IPS DF 4.7 (cell line): ENCODE results near the gene GP1BB.
"Not testable (repeated sequence)": the region's sequence is repeated elsewhere in the genome, so short reads cannot be mapped to it uniquely, and the experiment has no call there.

Experiments
- DNase-seq: peaks from one replicate; pipeline ENCODE4 v3.0.0-alpha.2; 2013; ENCODE audit warnings: low spot score; ENCODE audit errors: extremely low read depth

GP1BB gene

DNA sequence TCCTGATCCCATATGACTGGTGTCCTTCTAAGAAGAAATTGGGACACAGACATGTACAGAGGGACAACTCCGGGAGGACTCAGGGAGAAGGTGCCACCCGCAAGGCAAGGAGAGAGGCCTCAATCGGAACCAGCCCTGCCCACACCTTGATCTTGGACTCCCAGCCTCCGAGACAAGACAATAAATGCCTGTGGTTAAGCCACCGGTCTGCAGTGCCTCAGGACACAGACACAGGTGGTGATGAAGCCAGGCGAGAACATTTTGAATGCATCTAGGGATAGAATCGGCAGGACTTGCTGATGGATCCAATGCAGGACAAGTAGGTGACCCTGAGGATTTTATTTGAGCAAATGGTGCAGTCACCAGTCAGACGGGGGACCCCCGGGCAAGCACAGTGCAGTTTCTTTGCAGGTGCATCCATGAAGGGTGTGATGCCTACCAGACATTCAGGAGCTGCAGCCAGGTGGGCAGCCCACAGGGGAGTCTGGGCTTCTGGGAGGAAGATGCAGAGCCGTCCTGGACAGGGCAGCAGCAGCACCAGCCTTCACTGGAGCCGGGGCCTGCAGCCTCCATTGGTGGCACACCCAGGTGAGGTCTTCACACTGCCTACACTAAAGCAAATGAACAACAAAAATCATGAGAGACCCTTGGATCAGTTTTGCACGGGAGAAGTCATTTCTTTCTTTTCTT, 29.2 kb upstream of the GP1BB start:
- DNase-seq = no peak

DNA sequence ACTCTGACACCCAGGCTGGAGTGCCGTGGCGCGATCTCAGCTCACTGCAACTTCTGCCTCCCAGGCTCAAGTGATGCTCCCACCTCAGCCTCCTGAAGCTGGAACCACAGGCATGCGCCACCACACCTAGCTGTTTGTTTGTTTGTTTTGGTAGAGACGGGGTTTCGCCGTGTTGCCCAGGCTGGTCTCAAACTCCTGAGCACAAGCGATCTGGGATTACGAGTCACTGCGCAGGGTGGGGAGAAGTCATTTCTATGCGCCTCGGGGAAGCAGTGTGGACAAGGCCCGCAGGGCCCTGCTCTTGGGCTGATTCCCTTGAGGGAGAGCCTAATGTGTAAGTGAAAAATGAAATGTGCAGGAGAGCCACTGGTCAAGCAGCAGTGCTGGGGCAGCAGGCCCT, 28.6 kb upstream of the GP1BB start:
- no peak for DNase-seq

DNA sequence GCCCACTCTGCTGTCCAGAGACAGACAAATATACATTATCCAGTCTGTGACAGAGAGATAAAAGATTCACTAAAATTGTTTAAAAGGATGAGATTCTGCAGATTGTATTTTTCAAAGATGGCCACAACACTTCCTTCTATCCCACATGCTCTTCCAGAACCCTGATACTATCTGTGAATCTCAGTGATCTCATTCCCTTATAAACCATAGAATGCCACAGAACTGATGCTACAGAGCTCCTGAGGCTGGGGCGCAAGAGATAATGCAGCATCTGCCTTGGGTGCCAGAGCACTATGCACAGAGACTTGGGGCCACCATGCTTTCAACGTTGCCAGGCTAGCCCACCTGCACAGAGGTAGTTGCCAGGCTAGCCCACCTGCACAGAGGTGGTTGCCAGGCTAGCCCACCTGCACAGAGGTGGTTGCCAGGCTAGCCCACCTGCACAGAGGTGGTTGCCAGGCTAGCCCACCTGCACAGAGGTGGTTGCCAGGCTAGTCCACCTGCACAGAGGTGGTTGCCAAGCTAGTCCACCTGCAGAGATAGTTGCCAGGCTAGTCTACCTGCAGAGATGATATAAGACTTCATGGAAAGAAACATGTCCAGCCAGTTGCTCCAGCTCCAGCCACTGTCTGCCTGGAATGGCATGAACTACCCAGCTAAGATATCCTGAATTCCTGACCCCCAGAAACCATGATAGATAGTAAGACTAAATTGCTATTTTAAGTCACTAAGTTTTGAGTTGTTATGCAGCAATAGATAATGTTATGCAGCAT, 26.6 kb upstream of the GP1BB start:
- no peak for DNase-seq

DNA sequence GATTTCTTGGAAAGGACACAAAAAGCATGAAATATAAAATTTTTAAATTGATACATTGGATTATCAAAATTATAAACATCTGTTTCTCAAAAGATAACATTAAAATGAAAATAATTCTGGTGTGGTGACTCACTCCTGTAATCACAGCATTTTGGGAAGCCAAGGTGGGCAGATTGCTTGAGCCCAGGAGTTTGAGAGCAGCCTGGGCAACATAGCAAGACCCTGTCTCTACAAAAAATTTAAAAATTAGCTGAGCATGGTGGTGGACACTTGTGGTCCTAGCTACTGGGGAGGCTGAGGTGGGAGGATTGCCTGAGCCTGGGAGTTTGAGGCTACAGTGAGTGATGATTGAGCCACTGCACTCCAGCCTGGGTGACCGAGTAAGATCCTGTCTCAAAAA, 25.5 kb upstream of the GP1BB start:
- not testable (repeated sequence) for DNase-seq

DNA sequence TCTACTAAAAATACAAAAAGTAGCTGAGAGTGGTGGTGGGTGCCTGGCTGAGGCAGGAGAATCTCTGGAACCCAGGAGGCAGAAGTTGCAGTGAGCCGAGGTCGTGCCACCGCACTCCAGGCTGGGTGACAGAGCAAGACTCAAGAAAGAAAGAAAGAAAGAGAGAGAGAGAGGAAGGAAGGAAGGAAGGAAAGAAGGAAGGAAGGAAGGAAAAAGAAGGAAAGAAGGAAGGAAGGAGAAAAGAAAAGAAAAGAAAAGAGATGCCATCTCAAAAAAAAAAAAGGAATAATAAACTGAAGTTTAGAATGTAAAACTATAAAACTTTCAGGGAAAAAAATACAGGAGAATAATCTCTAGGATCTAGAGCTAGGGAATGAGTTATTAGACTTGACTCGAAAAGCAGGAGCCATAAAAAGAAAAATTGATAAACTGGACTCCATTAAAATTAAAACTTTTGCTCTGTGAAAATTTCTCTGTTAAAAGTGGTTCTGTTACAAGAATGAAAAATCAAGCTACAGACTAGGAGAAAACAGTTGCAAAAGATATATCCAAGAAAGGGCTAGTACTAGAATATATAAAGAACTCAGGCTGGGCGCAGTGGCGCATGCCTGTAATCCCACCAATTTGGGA, 22.4 kb upstream of the GP1BB start:
- DNase-seq = no peak

DNA sequence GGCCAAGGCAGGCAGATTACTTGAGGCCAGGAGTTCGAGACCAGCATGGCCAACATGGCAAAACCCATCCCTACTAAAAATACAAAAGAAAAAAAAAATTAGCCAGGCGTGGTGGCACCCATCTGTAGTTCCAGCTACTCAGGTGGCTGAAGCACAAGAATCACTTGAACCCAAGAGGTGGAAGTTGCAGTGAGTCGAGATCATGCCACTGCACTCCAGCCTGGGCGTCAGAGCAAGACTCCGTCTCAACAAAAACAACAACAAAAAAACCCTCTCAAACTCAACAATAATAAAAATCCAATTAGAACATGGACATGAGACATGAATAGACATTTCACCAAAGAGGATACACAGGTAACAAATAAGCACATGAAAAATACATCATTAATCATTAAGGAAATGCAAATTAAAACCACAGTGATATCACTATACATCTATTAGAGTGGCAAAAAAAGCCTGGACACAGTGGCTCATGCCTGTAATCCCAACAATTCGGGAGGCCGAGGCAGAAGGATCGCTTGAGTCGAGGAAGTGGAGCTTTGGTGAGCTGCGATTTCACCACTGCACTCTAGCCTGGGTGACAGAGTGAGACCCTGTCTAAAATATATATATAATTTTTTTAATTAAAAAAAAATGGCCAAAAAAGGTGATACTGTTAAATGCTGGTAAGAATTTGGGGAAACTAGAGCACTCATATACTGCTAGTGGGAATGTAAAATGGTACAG, 21.8 kb upstream of the GP1BB start:
- no peak for DNase-seq

DNA sequence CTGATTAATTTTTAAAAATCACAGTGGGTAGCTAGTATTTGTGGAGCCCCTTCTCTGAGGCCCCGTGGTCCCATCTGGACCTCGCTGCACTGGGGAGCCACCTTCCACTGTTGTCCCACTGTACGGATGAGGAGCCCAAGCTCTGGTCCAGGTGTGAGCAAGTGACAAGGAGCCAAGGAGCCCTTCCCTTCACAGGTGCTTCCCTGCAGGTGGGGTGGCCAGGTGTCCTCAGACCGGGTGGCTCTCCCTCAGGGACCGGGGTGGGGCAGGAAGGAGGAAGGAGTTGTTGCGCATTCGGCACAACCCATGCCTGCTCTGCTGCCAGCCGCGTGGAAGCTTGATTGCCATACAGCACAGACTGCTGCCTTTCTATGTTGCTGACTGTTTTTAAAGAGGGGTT, 19.5 kb upstream of the GP1BB start:
- no peak for DNase-seq

DNA sequence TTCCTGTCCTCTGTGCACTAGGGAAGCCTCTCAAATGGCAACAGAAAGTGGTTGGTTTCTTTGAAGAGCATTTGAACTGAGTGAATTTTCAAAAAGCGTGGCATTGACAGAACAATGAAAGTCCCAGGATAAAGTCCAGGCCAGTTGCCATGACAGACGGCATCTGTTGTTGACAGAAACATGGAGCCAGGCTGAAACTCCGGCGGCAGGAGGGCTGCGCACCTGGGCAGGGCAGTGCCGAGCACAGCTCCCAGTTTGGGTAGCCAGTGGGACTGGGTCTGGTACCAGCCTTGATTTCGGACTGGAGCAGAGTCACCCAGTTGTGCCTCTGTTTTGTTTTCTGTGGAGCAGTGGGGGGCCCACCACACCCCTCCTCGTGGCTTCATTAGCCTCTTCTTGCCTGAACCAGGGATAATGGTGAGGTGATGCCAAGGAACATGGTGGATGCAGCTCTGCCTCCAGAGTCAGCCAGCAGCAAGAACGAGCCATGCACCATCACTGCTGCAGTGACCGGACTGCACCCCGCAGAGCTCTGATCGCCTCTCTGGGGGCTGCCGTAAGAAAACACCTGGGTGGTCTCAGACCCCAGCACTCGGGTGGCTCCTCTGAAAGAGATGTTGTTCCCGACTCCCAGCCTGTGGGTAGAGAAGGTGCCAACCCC, 18.9 kb upstream of the GP1BB start:
- no peak for DNase-seq

DNA sequence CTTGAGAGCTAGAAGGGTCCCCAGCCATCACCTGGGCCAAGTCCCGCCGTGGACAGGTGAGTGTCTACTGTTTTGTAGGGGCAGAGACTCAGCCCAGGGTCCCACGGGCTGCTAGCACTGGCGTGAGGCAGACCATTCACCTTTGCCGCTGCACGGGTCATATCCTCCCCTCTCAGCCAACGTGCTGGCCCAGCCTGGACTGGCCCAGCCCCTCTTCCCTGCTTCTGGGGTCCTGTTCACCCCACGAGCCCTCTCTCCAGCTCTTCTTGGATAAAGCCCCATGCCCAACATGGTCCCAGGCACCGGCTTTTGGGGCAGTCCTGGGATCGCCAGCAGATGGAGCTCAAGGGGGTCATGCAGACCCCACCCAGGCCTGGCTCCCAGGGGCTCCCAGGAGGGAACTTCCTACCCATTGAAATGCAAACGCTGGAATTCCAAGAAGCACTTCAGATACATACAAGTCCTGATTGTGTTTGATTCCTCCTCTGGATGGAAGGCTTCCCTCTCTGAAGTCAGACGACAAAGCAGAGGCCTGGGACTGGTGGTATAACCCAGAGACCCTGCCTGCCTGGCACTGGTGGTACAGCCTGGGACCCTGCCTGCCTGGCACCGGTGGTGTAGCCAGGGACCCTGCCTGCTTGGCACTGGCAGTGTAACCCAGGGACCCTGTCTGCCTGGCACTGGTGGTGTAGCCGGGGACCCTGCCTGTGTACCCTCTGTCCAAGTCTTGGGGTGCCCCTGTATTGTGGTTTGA, 18.0 kb upstream of the GP1BB start:
- DNase-seq = peak; percentile 89

DNA sequence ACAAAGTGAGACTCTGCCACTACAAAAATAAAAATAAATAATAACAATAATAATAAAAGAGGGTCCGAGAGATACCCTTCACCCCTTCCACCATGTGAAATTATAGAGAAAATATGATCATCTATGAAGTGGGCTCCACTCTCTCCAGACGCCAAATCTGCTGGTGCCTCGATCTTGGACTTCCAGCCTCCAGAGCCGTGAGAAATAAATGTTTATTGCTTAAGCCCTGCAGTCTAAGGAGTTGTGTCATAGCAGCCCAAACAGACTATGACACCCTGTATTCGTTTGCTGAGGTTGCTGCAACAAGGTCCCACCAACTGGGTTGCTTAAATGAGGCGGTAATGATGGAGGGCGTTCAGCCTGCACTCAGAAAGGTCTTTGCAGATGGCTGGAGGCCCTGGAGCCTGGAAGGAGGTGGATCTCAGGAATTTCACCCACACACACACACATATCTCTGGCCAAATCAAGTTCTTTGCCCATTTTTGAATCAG, 16.6 kb upstream of the GP1BB start:
- DNase-seq = no peak

DNA sequence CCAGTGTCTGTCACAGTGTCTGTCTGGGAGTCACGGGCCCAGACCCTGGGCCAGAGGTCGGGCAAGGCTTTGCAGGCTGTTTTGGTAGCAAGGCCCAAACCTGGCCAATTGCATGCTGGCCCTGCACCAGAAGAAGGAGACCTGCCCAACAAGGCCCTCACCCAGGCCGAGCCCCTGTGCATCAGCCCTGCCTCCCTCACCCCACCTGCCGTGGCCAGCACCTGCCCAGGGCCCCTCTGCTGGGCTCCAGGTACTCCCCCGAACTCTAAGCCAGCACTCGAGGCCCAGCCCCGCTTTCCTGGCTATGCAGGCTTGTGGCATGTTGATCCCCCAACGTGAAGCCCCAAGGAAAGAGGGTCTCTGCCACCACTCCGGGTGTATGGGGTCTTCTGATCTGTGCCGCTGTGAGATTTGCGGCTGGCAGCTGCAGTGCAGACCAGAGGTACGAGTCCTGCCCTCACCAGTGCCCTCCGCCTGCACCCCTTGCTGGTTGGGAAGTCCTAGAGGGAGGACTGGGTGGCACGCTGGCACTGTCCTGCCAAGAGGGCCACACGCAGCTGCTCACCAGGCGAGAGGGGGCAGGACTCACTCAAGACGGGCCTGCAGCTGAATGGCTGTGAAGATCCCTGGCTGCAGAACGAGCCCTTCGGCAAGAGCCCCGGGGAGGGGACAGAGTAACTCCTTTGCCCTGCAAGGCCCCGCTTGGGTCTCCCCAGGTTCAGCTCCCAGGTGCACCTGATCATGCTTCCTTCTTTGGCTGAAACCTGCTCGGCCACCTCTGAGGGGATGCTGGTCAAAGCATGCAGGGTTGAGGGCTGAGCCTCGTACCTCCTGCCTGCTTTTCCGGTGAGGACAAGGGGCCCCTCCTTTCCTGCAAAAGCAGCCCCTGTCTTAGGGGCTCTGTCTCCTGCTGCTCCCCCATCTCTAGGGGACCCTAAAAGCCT, 15.7 kb upstream of the GP1BB start:
- DNase-seq = no peak

DNA sequence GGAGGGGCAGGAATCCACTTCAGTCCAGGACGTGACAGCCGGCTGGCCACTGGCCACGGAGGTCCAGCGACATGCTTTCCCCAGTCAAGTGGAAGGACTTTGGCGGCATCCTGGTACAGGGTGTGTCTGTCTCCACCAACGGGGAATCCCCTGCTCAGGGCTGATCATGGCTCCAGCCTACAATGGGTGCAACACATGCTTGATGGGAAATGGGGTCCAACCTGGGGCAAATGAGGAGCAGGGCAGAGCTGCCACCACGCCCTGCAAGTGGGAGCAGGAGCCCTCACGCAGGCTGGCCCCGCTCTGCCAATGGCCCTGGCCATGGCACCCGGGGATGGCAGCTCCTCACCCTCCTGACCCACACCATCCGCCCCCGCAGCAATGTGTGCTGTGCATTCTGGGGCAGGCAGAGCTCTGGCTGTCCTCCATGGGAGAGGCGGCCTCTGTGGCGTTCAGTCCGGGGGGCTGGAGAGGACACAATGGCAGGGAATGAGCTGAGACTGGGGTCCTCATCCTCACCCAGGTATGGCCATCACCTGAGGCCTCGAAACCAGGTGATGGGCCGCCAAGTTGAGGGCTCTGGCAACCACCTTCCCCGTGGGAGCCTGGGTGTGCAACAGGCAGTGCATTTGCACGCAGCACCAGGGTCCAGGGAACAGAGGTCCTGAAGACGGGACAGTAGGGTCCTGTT, 14.9 kb upstream of the GP1BB start:
- no peak for DNase-seq

DNA sequence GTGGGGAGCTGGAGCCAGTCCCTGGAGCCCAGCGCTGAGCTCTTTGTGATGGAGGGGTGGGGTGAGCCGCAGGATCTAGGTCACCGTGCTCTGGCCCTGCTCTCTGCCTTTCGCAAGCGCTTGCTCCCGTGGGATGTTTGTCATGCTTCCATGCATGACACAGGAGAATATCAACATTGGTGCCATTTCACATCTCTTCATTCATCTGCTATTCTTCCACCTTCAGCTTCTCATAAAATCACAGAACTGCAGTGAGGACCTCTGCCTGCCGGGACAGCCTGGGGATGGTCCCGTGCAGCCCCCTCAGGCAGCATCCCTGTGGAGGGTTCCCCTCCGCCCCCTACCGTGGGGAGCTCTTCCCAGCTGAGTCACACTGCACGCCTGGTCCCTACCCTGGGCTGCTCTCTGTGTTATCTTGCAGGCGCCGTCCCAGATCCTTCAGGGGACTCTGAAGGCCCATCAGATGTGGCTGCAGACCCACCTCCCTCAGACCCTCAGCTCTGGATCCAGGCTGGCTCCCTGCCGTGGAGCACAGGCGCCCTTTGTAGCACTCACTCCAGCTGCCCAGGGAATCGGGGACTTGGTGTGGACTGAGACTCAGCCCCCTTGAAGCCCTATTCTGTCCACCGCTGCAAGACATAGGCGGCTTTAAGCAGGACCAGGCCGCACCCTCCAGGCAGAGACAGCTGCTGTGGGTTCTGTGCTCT, 14.1 kb upstream of the GP1BB start:
- no peak for DNase-seq

DNA sequence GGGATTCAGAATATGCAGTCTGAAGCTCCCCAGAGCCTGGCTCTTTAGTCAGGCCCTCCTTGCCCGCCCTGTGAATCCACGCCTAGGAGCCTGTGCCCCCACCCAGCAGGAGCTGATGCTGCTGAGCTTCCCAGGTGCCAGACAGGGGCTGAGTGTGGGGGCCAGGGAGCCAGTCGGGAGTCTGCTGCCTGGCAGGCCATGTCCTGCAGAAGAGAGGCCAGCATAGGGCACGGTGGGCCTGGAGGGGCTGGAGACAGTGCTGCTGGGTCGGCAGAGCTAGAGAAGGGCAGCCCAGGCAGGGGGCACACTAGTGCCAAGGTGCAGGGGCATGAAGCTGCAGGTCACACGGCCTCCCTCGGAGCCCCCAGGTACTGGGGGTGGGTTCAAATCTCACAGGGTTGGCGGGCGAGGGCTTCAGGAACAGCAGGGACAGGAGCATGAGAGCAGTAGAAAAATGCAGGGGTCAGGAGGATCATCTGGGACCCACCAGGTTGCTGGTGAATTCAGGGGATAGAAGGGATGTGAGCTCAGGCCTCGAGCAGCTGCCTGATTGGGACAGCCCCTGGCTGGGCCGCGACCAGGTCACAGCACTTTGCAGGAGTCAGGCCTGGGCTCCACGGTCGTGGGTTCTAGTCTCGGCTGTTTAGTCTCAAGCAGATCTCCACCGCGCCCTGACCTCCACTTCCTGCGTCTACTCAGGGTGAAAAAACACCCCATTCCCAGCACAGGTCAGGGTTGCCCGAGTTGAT, 13.1 kb upstream of the GP1BB start:
- DNase-seq = no peak

DNA sequence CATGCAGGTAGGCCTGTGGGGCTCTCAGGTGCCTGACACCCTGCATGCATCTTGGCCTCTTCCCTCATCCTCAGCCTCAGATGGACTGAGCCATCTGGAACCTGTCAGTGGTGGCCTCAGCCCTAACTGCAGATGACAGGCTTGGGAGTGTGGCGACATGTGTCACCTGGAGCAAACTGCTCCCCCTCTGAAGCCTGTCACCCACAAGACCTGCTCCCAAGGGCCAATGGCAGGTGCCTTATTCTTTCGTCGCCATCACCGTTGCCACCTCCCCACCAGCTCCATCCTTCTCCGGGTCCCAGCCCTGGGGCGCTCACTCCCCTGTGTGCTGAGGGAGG, 12.6 kb upstream of the GP1BB start:
- no peak for DNase-seq

DNA sequence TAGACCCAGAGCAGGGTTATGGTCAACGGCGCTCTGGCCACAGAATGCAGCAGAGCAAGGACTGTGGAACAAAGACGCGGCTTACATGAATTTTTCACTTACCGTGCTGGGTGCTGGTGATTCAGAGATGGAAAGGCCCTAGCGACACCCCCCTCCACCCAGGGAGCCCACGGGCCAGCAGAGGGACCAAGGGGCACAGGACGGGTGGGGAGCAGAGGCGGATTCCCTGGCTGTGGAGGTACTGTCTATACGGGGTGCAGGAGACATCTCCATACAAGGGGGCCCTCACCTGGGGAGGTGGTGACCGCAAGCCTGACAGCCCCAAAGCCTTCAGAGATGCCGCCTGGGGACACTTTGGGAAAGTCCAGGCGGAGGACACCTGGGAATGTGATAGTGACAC, 10.1 kb upstream of the GP1BB start:
- DNase-seq = no peak

DNA sequence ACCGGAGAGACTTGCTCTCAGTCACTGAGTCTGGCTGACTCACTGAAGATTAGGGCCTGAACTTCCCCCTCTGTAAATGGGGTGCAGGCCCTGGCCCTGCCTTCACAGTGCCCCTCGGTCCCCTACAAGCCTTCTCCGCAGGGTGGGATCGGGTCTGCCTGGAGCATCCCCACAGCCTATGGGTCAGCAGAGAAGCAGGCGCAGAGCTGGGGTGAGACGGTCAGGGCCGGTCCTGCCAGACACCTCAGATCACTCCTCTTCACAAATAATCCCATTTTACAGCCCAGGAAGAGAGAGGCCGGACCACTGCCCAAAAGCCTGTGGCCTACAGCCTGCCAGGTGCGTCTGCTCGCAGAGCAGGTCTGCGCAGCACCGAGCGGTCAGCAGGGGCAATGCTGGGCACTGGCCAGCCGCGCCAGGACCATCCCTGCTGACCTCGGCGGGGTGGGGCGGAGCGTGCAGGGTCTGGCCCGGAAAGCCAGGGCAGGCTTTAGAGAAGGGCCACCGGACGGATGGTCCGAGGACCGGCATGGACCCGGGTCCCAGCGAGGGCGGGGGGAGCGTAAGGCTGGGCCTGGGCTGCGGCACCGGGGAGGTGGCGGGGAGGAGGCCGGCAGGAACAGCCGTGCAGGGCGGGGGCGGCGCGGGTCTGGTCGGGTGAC, 9.6 kb upstream of the GP1BB start:
- no peak for DNase-seq
